ENCODE measurements around the gene TTC38.
A peak's percentile ranks its signal among the peaks of the same experiment; 100 is the strongest.
"Not testable (repeated sequence)": the region's sequence is repeated elsewhere in the genome, so short reads cannot be mapped to it uniquely, and the experiment has no call there.

The TTC38 gene

GRCh38 chr22:46300491-46300890 lies 32.7 kb downstream of the TTC38 start:
- Mint-ChIP-seq H3K36me3 (ENCODE audit: insufficient read depth) (peaks cover 18% of the 10 kb centered on the region), H3K27ac (no peak overlapping the region), H3K4me3 (no peak overlapping the region), H3K9me3 (no peaks in the 10 kb centered on the region), H3K4me1 (ENCODE audit: low read depth in 2 of 2) (peaks cover 10 to 18% of the 10 kb centered on the region in 2 donors), H3K27me3 (no peaks in the 10 kb centered on the region)
- no peak for ATAC-seq (replicated peaks)
- no peak for DNase-seq

GRCh38 chr22:46303347-46303965 lies 35.6 kb downstream of the TTC38 start:
- H3K4me3 Mint-ChIP-seq: no peak overlapping the region
- ATAC-seq (replicated peaks): no peak
- DNase-seq: no peak
- no peaks in the 10 kb centered on the region for H3K9me3 Mint-ChIP-seq
- H3K4me1 Mint-ChIP-seq (ENCODE audit: low read depth in 2 of 2): no peaks in the 10 kb centered on the region
- H3K36me3 Mint-ChIP-seq (ENCODE audit: insufficient read depth): peaks cover 5% of the 10 kb centered on the region
- H3K27me3 Mint-ChIP-seq: no peaks in the 10 kb centered on the region
- no peak overlapping the region for H3K27ac Mint-ChIP-seq

GRCh38 chr22:46308283-46308988 lies 40.6 kb downstream of the TTC38 start:
- H3K4me3 Mint-ChIP-seq: no peak overlapping the region
- peaks cover 0 to 2% of the 10 kb centered on the region in 2 donors for H3K4me1 Mint-ChIP-seq (ENCODE audit: low read depth in 2 of 2)
- H3K27me3 Mint-ChIP-seq: no peaks in the 10 kb centered on the region
- H3K27ac Mint-ChIP-seq: peak overlapping the region in 1 of 2 donors; percentile 35
- H3K9me3 Mint-ChIP-seq: no peaks in the 10 kb centered on the region
- DNase-seq (no peak), ATAC-seq (replicated peaks) (no peak)
- H3K36me3 Mint-ChIP-seq (ENCODE audit: insufficient read depth): peaks cover 8% of the 10 kb centered on the region

DNA sequence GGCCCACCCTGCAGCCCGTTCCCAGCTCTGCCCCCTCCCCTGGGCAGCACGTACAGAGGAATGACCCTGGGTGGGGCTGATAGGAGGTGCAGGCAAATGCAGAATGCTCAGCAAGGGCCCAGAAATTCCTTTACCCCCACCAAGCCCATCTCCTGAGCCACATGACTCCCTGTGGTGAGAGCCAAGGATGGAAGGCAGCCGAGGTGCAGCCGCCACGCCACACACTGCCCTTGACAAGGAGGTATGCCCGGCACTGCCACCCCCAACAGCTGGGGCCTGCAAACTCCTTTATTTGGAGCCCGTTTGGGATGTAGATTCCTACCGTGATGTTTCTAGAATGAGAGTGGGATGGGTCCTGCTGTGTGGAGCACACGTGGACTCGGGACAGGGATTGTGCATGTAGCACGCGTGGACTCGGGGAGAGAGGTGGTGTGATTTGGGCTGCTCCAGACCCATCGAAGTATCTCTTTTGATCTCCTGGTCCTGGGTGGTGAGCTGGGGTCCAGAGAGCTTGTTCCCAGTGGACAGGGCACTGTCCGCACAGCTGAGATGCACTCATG lies 41.8 kb downstream of the TTC38 start:
- no peak for ATAC-seq (replicated peaks)
- H3K27ac Mint-ChIP-seq: peak overlapping the region; percentile 39 to 55

DNA sequence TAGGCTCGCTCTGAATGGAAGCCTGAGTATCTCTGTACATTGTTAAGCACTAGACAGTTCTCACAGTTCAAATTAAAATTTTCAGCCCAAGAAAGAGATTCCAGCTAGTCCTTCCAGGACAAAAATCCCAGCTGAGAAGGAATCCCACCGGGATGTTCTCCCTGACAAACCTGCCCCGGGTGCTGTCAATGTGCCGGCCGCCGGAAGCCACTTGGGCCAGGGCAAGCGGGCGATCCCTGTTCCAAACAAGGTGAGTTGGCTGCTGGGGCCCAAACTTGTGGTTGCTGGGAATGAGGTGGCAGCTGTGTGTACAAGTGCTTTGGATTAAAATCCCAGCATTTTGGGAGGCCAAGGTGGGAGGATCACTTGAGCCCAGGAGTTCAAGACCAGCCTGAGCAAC lies 44.2 kb downstream of the TTC38 start:
- Mint-ChIP-seq H3K36me3 (ENCODE audit: insufficient read depth) (peaks cover 5% of the 10 kb centered on the region), H3K27me3 (no peaks in the 10 kb centered on the region), H3K4me1 (ENCODE audit: low read depth in 2 of 2) (peaks cover 0 to 2% of the 10 kb centered on the region in 2 donors), H3K27ac (no peak overlapping the region), H3K4me3 (no peak overlapping the region), H3K9me3 (no peaks in the 10 kb centered on the region)
- DNase-seq (no peak), ATAC-seq (replicated peaks) (no peak)

More for the DNA sequence above, 41.8 kb downstream of the TTC38 start:
- Mint-ChIP-seq H3K9me3 (no peaks in the 10 kb centered on the region), H3K4me1 (ENCODE audit: low read depth in 2 of 2) (peaks cover 0 to 2% of the 10 kb centered on the region in 2 donors), H3K36me3 (ENCODE audit: insufficient read depth) (peaks cover 5% of the 10 kb centered on the region), H3K4me3 (no peak overlapping the region), H3K27me3 (no peaks in the 10 kb centered on the region)
- no peak for DNase-seq

DNA sequence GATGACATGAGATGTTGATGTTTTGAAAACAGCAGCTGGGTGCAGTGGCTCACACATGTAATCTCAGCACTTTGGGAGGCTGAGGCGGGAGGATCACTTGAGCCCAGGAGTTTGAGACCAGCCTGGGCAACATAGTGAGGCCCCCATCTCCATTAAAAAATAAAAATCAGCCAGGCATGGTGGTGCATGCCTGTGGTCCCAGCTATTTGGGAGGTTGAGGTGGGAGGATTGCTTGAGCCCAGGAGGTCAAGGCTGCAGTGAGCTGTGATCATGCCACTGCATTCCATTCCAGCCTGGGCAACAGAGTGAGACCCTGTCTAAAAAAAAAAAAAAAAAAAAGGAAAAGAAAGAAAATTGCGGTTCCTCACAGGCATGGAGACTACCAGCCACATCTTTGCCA lies 45.0 kb downstream of the TTC38 start:
- not testable (repeated sequence) for H3K4me1 Mint-ChIP-seq (ENCODE audit: low read depth in 2 of 2); H3K9me3 Mint-ChIP-seq; DNase-seq; ATAC-seq (replicated peaks); H3K4me3 Mint-ChIP-seq; H3K27me3 Mint-ChIP-seq; H3K36me3 Mint-ChIP-seq (ENCODE audit: insufficient read depth); H3K27ac Mint-ChIP-seq

- Mint-ChIP-seq H3K27ac (no peak overlapping the region), H3K9me3 (no peaks in the 10 kb centered on the region), H3K4me3 (no peak overlapping the region), H3K36me3 (ENCODE audit: insufficient read depth) (peaks cover 4% of the 10 kb centered on the region), H3K4me1 (ENCODE audit: low read depth in 2 of 2) (no peaks in the 10 kb centered on the region), H3K27me3 (no peaks in the 10 kb centered on the region)
- DNase-seq: no peak
- no peak for ATAC-seq (replicated peaks)
Observed at GRCh38 chr22:46315976-46316375, 48.2 kb downstream of the TTC38 start.

- Mint-ChIP-seq H3K9me3 (no peaks in the 10 kb centered on the region), H3K27ac (no peak overlapping the region), H3K4me1 (ENCODE audit: low read depth in 2 of 2) (no peaks in the 10 kb centered on the region), H3K36me3 (ENCODE audit: insufficient read depth) (peaks cover 4% of the 10 kb centered on the region), H3K4me3 (no peak overlapping the region), H3K27me3 (no peaks in the 10 kb centered on the region)
- DNase-seq: no peak
- ATAC-seq (replicated peaks): no peak
Observed at GRCh38 chr22:46317646-46318045, 49.8 kb downstream of the TTC38 start.

DNA sequence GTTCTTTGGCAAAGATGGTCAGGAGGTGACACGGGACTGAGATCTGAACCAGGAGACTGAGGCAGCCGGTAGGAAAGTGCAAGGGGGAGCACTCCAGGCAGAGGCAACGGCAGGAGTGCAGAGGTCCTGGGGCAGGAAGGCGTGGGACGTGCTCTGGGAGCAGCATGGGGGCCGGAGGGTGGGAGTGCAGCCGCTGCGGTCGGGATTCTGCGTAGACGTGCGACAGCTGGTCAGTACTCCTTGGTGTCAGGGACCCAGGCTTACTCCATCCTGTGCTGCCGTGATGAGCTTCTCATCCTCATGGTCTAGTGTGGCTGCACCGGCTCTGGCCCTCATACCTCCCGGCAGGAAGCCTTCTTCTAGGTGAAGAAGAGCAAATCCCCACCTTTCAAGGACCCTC lies 50.8 kb downstream of the TTC38 start:
- H3K27ac Mint-ChIP-seq: no peak overlapping the region
- ATAC-seq (replicated peaks) (no peak), DNase-seq (no peak)
- no peak overlapping the region for H3K4me3 Mint-ChIP-seq
- no peaks in the 10 kb centered on the region for H3K4me1 Mint-ChIP-seq (ENCODE audit: low read depth in 2 of 2)
- H3K9me3 Mint-ChIP-seq: no peaks in the 10 kb centered on the region
- H3K27me3 Mint-ChIP-seq: no peaks in the 10 kb centered on the region
- peaks cover 6% of the 10 kb centered on the region for H3K36me3 Mint-ChIP-seq (ENCODE audit: insufficient read depth)

GRCh38 chr22:46319319-46319718 lies 51.5 kb downstream of the TTC38 start:
- peaks cover 7% of the 10 kb centered on the region for H3K36me3 Mint-ChIP-seq (ENCODE audit: insufficient read depth)

GRCh38 chr22:46320166-46320710 lies 52.4 kb downstream of the TTC38 start:
- Mint-ChIP-seq H3K4me3 (no peak overlapping the region), H3K36me3 (ENCODE audit: insufficient read depth) (peaks cover 7% of the 10 kb centered on the region), H3K4me1 (ENCODE audit: low read depth in 2 of 2) (no peaks in the 10 kb centered on the region), H3K27ac (peak overlapping the region in 1 of 2 donors; percentile 6), H3K27me3 (no peaks in the 10 kb centered on the region), H3K9me3 (no peaks in the 10 kb centered on the region)
- ATAC-seq (replicated peaks) (no peak), DNase-seq (no peak)

More at GRCh38 chr22:46319319-46319718, 51.5 kb downstream of the TTC38 start:
- ATAC-seq (replicated peaks) (no peak), DNase-seq (no peak)
- no peaks in the 10 kb centered on the region for H3K4me1 Mint-ChIP-seq (ENCODE audit: low read depth in 2 of 2)
- H3K9me3 Mint-ChIP-seq: no peaks in the 10 kb centered on the region
- no peak overlapping the region for H3K4me3 Mint-ChIP-seq
- H3K27ac Mint-ChIP-seq: peak overlapping the region in 1 of 2 donors; percentile 6
- no peaks in the 10 kb centered on the region for H3K27me3 Mint-ChIP-seq

DNA sequence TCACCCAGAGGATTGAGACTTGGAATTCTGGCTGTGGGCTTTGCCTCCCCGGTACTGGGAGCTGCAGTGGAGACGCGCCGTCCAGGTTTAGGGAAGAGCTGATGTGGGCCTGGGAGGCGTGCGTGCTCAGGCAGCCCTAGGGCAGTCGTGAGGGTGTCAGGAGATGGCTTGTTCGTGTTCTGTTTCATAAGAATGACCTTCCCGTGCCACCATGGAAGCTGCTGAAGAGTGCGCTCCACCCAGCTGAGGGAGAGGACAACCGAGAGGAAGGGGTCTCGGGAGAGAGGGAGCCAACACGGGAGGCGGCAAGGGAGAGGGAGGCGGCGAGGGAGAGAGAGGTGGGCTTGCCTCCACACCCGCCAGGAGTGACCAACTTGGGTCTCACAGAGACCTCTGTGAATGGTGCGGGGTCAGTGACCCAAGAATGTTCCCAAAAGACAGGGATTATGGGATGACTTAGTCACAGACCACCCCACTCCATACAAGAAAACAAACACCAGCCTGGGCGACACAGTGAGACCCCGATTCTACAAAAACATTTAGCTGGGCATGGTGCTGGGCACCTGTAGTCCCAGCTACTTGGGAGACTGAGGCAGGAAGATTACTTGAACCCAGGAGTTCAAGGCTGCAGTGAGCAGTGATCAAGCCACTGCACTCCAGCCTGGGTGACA lies 53.0 kb downstream of the TTC38 start:
- Mint-ChIP-seq H3K9me3 (no peaks in the 10 kb centered on the region), H3K4me3 (no peak overlapping the region), H3K27ac (no peak overlapping the region), H3K27me3 (no peaks in the 10 kb centered on the region), H3K4me1 (ENCODE audit: low read depth in 2 of 2) (no peaks in the 10 kb centered on the region), H3K36me3 (ENCODE audit: insufficient read depth) (peaks cover 7% of the 10 kb centered on the region)
- ATAC-seq (replicated peaks): no peak
- DNase-seq: no peak

GRCh38 chr22:46322711-46323110 lies 54.9 kb downstream of the TTC38 start:
- H3K4me3 Mint-ChIP-seq: no peak overlapping the region
- no peaks in the 10 kb centered on the region for H3K9me3 Mint-ChIP-seq
- no peaks in the 10 kb centered on the region for H3K4me1 Mint-ChIP-seq (ENCODE audit: low read depth in 2 of 2)
- DNase-seq (no peak), ATAC-seq (replicated peaks) (no peak)
- no peaks in the 10 kb centered on the region for H3K27me3 Mint-ChIP-seq
- peaks cover 5% of the 10 kb centered on the region for H3K36me3 Mint-ChIP-seq (ENCODE audit: insufficient read depth)
- H3K27ac Mint-ChIP-seq: peak overlapping the region in 1 of 2 donors; percentile 62
